ENCODE data around the gene OOSP4A. TPM values are rescaled to one million over a fixed set of nuclear protein-coding genes. Genes with fewer than 3 reads are reported as not detected.
A peak's percentile ranks its signal among the peaks of the same experiment; 100 is the strongest.

The OOSP4A gene
- total RNA-seq, result not detected
- not detected for polyA plus RNA-seq

DNA sequence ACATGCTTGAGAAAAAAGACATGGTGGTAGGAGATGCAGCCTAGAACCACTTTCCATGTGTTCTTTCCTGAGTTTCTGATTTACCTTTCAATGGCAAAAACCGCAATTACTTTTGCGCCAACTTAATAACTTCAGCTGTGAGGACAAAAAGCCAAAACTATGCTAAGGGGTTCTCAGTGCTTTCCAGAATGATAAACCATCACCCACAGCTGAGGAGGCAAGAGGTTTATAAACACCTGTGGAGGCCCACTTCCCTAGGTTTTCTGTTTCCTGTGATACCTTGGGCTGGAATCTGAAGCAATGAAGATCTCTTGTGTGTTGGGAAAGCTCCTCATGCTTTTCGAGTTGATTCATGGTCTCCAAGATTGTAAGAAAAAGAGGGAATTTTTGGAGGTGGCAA lies at the start of gene OOSP4A:
Gene OOSP4A, plus strand, starts transcription at position 301 of the 400 bp plus-strand sequence. Its CDS starts 0 bp downstream, at position 301.
- H3K9me3 ChIP-seq, result no peaks in the 10 kb centered on the region
- H3K27me3 ChIP-seq, result no peaks in the 10 kb centered on the region
- no peak within 1 kb of the TSS for H3K4me3 ChIP-seq
- WGBS, 2 donors, result 85 to 95% methylated on average over 3 of the region's 3 CpGs
- no peak for DNase-seq
- no peaks in the 10 kb centered on the region for H3K36me3 ChIP-seq
- TF ChIP-seq POLR2AphosphoS5 (IDR thresholded peaks at IDR 0.05) (no peak), EP300 (IDR thresholded peaks at IDR 0.05) (no peak), CTCF (IDR thresholded peaks at IDR 0.05) (no peak), POLR2A (IDR thresholded peaks at IDR 0.05) (no peak)
- no peaks in the 10 kb centered on the region for H3K4me1 ChIP-seq
- intact Hi-C loops (cut with DNase I), result no loop called here
- no peak within 1 kb of the TSS for H3K27ac ChIP-seq

- no peaks in the 10 kb centered on the region for H3K36me3 ChIP-seq
- H3K27ac ChIP-seq, result no peak overlapping the region
- WGBS, 2 donors, result 92 to 94% methylated on average over 2 of the region's 2 CpGs
- no peaks in the 10 kb centered on the region for H3K4me1 ChIP-seq
- no peak overlapping the region for H3K4me3 ChIP-seq
- no peak for DNase-seq
- TF ChIP-seq EP300 (IDR thresholded peaks at IDR 0.05) (no peak), CTCF (IDR thresholded peaks at IDR 0.05) (no peak), POLR2A (IDR thresholded peaks at IDR 0.05) (no peak), POLR2AphosphoS5 (IDR thresholded peaks at IDR 0.05) (no peak)
- H3K9me3 ChIP-seq, result peaks cover 0 to 12% (median 9%) of the 10 kb centered on the region in 4 donors
- no peaks in the 10 kb centered on the region for H3K27me3 ChIP-seq
- intact Hi-C loops (cut with DNase I), result loop anchor here (5.0 kb wide), 1 partner anchor 166 kb away; no protein-coding TSS in a partner anchor
These were observed 45.4 kb upstream of the OOSP4A start for GRCh38 chr11:59918480-59918879.

- no peak overlapping the region for H3K27ac ChIP-seq
- no peaks in the 10 kb centered on the region for H3K4me1 ChIP-seq
- intact Hi-C loops (cut with DNase I), result loop anchor here (5.0 kb wide), 1 partner anchor 167 kb away; no protein-coding TSS in a partner anchor
These were observed 44.7 kb upstream of the OOSP4A start for GRCh38 chr11:59918987-59919589.

GRCh38 chr11:59923813-59924212 lies 40.0 kb upstream of the OOSP4A start:
- no peaks in the 10 kb centered on the region for H3K27me3 ChIP-seq
- TF ChIP-seq POLR2AphosphoS5 (IDR thresholded peaks at IDR 0.05) (no peak), POLR2A (IDR thresholded peaks at IDR 0.05) (no peak), CTCF (IDR thresholded peaks at IDR 0.05) (no peak), EP300 (IDR thresholded peaks at IDR 0.05) (no peak)
- 97% methylated on average over 6 of the region's 6 CpGs for WGBS, 2 donors
- H3K9me3 ChIP-seq, result peaks cover 0 to 30% (median 19%) of the 10 kb centered on the region in 4 donors
- no peak for DNase-seq
- H3K27ac ChIP-seq, result no peak overlapping the region
- H3K4me1 ChIP-seq, result no peaks in the 10 kb centered on the region
- no peaks in the 10 kb centered on the region for H3K36me3 ChIP-seq
- intact Hi-C loops (cut with DNase I), result no loop called here
- H3K4me3 ChIP-seq, result no peak overlapping the region

More at GRCh38 chr11:59918987-59919589, 44.7 kb upstream of the OOSP4A start:
- Histone ChIP-seq H3K4me3 (no peak overlapping the region), H3K27me3 (no peaks in the 10 kb centered on the region), H3K9me3 (peaks cover 0 to 17% (median 14%) of the 10 kb centered on the region in 4 donors), H3K36me3 (no peaks in the 10 kb centered on the region)
- no peak for TF ChIP-seq POLR2AphosphoS5 (IDR thresholded peaks at IDR 0.05)
- TF ChIP-seq POLR2A (IDR thresholded peaks at IDR 0.05), result no peak
- peak in 2 of 4 experiments; percentile 15 for TF ChIP-seq CTCF (IDR thresholded peaks at IDR 0.05)
- WGBS, 2 donors, result 58 to 67% methylated on average over 3 of the region's 3 CpGs
- no peak for DNase-seq

Data from sigmoid colon (tissue), 7 donors.